Camera-type eye (tissue), 1 donor: ENCODE results near the gene TNFSF13. TPM values are rescaled to one million over a fixed set of nuclear protein-coding genes. Genes with fewer than 3 reads are reported as not detected.

Source experiments
- total RNA-seq: library from RNA; depleted of rRNA; stranded (reverse); fragments of >200 nt; gene quantifications from one replicate; pipeline ENCODE4 v1.2.3, GENCODE V29; 2014

Gene TNFSF13
- total RNA-seq: 7.6 TPM

GRCh38 chr17:7558544-7559319 is at the start of gene TNFSF13:
Gene TNFSF13, plus strand, starts transcription at chr17:7558750. Its CDS starts 290 bp downstream, at chr17:7559040.

GRCh38 chr17:7548585-7549400 is 9.8 kb upstream of the TNFSF13 start, which contains the start of gene TNFSF12:
Gene TNFSF12, plus strand, starts transcription at chr17:7549058. Its CDS starts 96 bp downstream, at chr17:7549154.

GRCh38 chr17:7561589-7562207 is 3.1 kb downstream of the TNFSF13 start, which contains the start of gene SENP3:
Gene SENP3, plus strand, starts transcription at chr17:7561919. Its CDS starts 1,158 bp downstream, at chr17:7563077.

GRCh38 chr17:7579001-7579833 is 20.7 kb downstream of the TNFSF13 start, which contains the start of gene CD68:
Gene CD68, plus strand, starts transcription at chr17:7579638. Its CDS starts 40 bp downstream, at chr17:7579678.

GRCh38 chr17:7583253-7584109 is 24.9 kb downstream of the TNFSF13 start, which contains the start of gene MPDU1:
Gene MPDU1, plus strand, starts transcription at chr17:7583852. Its CDS starts 11 bp downstream, at chr17:7583863.

GRCh38 chr17:7589891-7590691 is 31.5 kb downstream of the TNFSF13 start, which contains the start of gene SOX15:
Gene SOX15, minus strand, starts transcription at chr17:7590094. Its CDS starts 418 bp downstream, at chr17:7589676.

Other genes starting within 250 kb of the TNFSF13 start
- gene GPS2, start 243.4 kb upstream of the TNFSF13 start, total RNA-seq: 43.4 TPM
- gene NEURL4, start 229.4 kb upstream of the TNFSF13 start, total RNA-seq: 38.8 TPM
- 6.2 TPM for gene ACAP1, start 222.2 kb upstream of the TNFSF13 start, total RNA-seq
- gene KCTD11, start 206.6 kb upstream of the TNFSF13 start, total RNA-seq: 4.5 TPM
- not detected for gene TMEM95, start 203.6 kb upstream of the TNFSF13 start, total RNA-seq
- 2.4 TPM for gene TNK1, start 177.7 kb upstream of the TNFSF13 start, total RNA-seq
- gene PLSCR3, start 164.2 kb upstream of the TNFSF13 start, total RNA-seq: 12.8 TPM
- gene TMEM256, start 154.7 kb upstream of the TNFSF13 start, total RNA-seq: 27.9 TPM
- 36.2 TPM for gene NLGN2, start 150.9 kb upstream of the TNFSF13 start, total RNA-seq
- gene SPEM1, start 138.4 kb upstream of the TNFSF13 start, total RNA-seq: not detected
- gene SPEM2, start 133.1 kb upstream of the TNFSF13 start, total RNA-seq: not detected
- not detected for gene SPEM3, start 129.9 kb upstream of the TNFSF13 start, total RNA-seq
- 1.0 TPM for gene TMEM102, start 123.3 kb upstream of the TNFSF13 start, total RNA-seq
- 7.1 TPM for gene FGF11, start 119.2 kb upstream of the TNFSF13 start, total RNA-seq
- gene CHRNB1, start 113.7 kb upstream of the TNFSF13 start, total RNA-seq: 17.8 TPM
- gene ZBTB4, start 79.1 kb upstream of the TNFSF13 start, total RNA-seq: 35.8 TPM
- not detected for gene SLC35G6, start 77.3 kb upstream of the TNFSF13 start, total RNA-seq
- gene POLR2A, start 74.4 kb upstream of the TNFSF13 start, total RNA-seq: 114 TPM
- 16.2 TPM for gene TNFSF12, start 9.7 kb upstream of the TNFSF13 start, total RNA-seq
- gene SENP3, start 3.2 kb downstream of the TNFSF13 start, total RNA-seq: 54.2 TPM
- gene CD68, start 20.9 kb downstream of the TNFSF13 start, total RNA-seq: 5.9 TPM
- 68.1 TPM for gene MPDU1, start 25.1 kb downstream of the TNFSF13 start, total RNA-seq
- 3.2 TPM for gene SOX15, start 31.3 kb downstream of the TNFSF13 start, total RNA-seq
- gene FXR2, start 56.1 kb downstream of the TNFSF13 start, total RNA-seq: 43.2 TPM
- gene SAT2, start 69.1 kb downstream of the TNFSF13 start, total RNA-seq: 41.5 TPM
- gene SHBG, start 71.4 kb downstream of the TNFSF13 start, total RNA-seq: 1.3 TPM
- 62.5 TPM for gene ATP1B2, start 92.2 kb downstream of the TNFSF13 start, total RNA-seq
- 27.9 TPM for gene TP53, start 128.7 kb downstream of the TNFSF13 start, total RNA-seq
- 5.6 TPM for gene WRAP53, start 129.7 kb downstream of the TNFSF13 start, total RNA-seq
- gene EFNB3, start 146.5 kb downstream of the TNFSF13 start, total RNA-seq: 10.0 TPM
- gene DNAH2, start 159.0 kb downstream of the TNFSF13 start, total RNA-seq: 0.60 TPM